Measurements from ENCODE around the gene PTPMT1. TPM values are rescaled to one million over a fixed set of nuclear protein-coding genes. Genes with fewer than 3 reads are reported as not detected.

Gene PTPMT1
- polyA plus RNA-seq, 3 donors = 51.6 to 61.4 (median 55.3) TPM

DNA sequence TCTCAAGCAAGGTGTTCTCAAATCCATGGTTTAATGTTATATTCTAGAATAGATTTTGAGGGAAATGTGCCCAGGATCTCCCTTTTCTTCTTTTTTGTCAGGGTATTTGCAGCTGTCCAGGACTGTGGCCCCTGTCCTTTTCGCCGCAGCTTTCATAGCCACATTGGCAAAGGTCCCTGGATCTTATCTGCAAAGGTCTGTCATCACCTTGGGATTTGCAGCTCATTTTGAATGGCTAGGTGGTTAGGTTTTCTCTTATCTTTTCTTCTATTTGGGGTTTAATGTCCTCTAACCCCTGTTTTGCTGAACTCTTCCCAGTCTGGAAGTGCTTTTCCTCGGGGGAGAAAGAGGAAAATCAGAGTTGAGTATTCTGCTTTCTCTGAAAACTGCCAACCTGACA, 40.5 kb downstream of the PTPMT1 start:
- DNase-seq (ENCODE audit: low read depth in 3 of 3, low spot score in 2 of 3) = no peak

GRCh38 chr11:47606731-47607130, 41.3 kb downstream of the PTPMT1 start:
- DNase-seq (ENCODE audit: low read depth in 3 of 3, low spot score in 2 of 3) = no peak

DNA sequence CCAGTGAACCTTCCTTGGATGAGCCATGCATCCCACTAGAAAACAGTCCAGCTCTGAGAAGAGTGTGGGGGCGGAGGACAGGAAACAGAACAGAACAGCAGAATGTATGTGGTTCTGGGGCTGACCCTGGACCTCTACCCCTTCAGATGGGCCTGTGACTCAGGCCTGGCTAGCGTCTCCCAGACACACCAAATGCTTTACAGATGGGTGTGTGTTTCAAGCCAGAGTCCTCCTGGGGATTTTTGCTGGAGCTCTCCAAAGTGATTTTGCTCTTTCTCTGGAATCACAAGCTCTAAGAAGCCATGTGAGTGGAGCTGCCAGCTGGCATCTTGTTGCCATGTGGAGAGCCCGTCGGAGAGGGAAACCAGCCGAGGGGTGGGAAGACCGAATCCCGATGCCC, 42.0 kb downstream of the PTPMT1 start:
- DNase-seq (ENCODE audit: low read depth in 3 of 3, low spot score in 2 of 3) = no peak

DNA sequence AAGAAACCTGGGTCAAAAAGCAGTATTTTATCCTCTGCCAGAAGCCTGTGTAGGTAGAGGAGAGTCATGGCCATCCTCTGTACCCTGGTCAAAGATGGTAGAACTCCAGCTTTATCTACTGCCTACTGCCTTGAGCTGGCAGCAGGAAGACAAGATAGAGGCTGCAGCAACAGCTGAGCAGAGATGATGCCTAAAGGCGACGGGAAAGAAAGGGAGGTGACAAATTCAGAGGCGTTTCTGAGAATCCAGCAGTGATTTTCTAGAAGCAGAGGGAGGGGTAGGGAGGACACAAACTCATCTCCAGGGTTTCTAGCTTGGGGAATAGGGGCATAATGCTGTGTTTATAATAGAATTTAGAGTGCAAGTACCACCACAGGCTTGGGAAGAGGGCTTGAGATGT, 44.3 kb downstream of the PTPMT1 start:
- DNase-seq (ENCODE audit: low read depth in 3 of 3, low spot score in 2 of 3) = no peak

GRCh38 chr11:47611348-47611794, 46.0 kb downstream of the PTPMT1 start:
- no peak for DNase-seq (ENCODE audit: low read depth in 3 of 3, low spot score in 2 of 3)

DNA sequence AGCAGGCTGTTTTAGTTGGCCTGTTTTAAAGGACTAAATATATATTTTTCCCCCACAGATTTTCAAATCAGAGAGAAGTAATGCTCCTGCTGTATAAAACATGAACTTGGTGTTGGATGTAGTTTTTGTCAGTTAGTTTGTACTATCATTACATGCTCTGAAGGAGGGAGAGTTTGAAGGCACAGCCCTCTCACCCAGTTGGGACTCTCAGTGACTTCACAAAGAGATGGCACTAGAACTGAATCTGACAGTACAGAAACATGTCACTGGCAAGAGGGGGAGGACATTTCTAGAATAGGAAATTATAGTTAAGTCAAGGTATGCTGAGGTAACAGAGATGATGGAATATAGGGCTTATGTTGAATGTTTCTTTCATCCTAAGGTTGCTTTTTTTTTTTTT, 49.9 kb downstream of the PTPMT1 start:
- no peak for DNase-seq (ENCODE audit: low read depth in 3 of 3, low spot score in 2 of 3)

DNA sequence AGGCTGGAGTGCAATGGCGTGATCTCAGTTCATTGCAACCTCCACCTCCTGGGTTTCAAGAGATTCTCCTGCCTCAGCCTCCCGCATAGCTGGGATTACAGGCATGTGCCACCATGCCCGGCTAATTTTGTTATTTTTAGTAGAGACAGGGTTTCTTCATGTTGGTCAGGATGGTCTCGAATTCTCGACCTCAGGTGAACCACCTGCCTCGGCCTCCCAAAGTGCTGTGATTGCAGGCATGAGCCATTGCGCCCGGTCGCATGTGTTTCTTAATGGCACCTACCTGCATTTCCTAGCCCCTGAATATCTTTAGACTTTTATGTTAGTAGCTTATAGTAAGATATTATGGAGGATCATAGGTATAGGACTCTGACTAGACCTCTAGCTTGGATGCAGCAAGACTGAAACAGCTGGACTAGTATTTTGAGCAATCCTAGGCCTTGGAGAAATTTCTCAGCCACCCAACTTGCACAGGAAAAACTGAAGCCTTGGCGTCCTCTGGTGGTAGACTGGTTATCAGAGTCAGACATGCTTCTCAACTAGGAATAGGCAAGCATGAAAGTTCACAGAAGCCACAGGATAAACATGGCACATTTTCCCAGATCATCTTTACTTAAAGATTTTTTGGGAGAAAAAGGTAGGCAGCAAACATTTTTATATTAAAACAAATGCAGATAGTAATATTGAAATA, 51.5 kb downstream of the PTPMT1 start:
- DNase-seq (ENCODE audit: low read depth in 3 of 3, low spot score in 2 of 3) = no peak

DNA sequence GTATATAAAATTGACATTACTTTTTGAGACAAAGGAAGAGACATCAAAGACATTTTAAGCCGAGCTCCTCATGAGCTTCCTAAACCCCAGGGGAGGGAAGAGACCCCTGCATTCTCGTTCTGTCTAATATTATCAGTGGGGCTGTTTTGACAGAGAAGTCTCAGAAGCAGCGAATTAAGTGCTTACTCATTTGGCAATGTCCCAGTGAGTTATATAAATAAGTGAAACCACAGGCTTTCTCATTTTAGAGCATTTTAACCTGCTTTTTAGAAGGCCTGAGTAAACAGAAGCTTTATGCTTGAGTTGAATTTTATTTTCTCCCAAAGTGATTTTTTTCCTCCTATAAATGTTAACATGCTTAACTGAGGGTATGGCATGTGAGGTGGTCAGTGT, 52.0 kb downstream of the PTPMT1 start:
- DNase-seq (ENCODE audit: low read depth in 3 of 3, low spot score in 2 of 3) = no peak

DNA sequence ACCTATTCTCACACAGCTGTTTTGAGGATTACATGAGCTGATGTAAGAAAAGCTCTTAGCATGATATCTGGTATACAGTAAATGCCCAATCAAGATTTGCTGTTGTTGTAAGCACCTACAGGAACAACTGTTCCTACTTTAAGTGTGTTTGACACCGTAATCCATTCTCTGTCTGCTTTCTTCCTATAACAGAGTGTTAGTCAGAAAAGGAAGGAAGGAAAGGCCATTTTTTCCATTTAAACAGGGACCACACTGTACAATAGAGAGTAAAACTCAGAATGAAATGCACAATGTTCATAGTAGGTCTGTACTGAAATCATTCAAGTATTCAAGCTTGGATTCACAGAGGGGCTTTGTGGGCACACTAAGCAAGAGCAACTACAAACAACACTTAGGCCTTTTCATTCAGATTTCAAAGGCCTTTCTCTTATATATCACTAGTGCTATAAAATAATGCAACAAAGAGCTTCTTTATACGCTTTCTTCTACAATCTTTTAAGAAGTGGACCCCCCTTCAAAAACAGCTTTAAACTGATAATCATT, 55.5 kb downstream of the PTPMT1 start:
- DNase-seq (ENCODE audit: low read depth in 3 of 3, low spot score in 2 of 3) = no peak

Other genes starting within 250 kb of the PTPMT1 start
- gene MYBPC3, start 212.9 kb upstream of the PTPMT1 start, polyA plus RNA-seq (ENCODE audit: insufficient read length in 3 of 3) = under 1 TPM; 0.08 to 0.64 (median 0.18) TPM
- 1 to 10 TPM; 2.5 to 3.7 (median 2.9) TPM for gene SPI1, start 187.1 kb upstream of the PTPMT1 start, polyA plus RNA-seq (ENCODE audit: insufficient read length in 3 of 3)
- gene SLC39A13, start 157.0 kb upstream of the PTPMT1 start, polyA plus RNA-seq (ENCODE audit: insufficient read length in 3 of 3) = 10 to 100 TPM; 37.3 to 45.0 (median 39.8) TPM
- gene PSMC3, start 139.2 kb upstream of the PTPMT1 start, polyA plus RNA-seq (ENCODE audit: insufficient read length in 3 of 3) = 100 to 1,000 TPM; 175 to 194 (median 176) TPM
- under 1 TPM in 2 of 3 donors, not detected in 1; 0.13 to 0.14 TPM for gene RAPSN, start 116.5 kb upstream of the PTPMT1 start, polyA plus RNA-seq (ENCODE audit: insufficient read length in 3 of 3)
- gene CELF1, start 12.5 kb upstream of the PTPMT1 start, polyA plus RNA-seq (ENCODE audit: insufficient read length in 3 of 3) = 10 to 100 TPM; 92.7 to 99.4 (median 98.1) TPM
- 10 to 100 TPM; 28.4 to 30.0 (median 29.8) TPM for gene KBTBD4, start 13.4 kb downstream of the PTPMT1 start, polyA plus RNA-seq (ENCODE audit: insufficient read length in 3 of 3)
- 100 to 1,000 TPM; 162 to 168 (median 166) TPM for gene NDUFS3, start 13.5 kb downstream of the PTPMT1 start, polyA plus RNA-seq (ENCODE audit: insufficient read length in 3 of 3)
- under 1 TPM in 2 of 3 donors, not detected in 1; 0.19 to 0.40 TPM for gene FAM180B, start 21.1 kb downstream of the PTPMT1 start, polyA plus RNA-seq (ENCODE audit: insufficient read length in 3 of 3)
- gene C1QTNF4, start 28.8 kb downstream of the PTPMT1 start, polyA plus RNA-seq (ENCODE audit: insufficient read length in 3 of 3) = 1 to 10 TPM; 4.5 to 6.3 (median 5.3) TPM
- gene MTCH2, start 77.0 kb downstream of the PTPMT1 start, polyA plus RNA-seq (ENCODE audit: insufficient read length in 3 of 3) = 100 to 1,000 TPM; 121 to 136 (median 132) TPM
- 10 to 100 TPM in 1 of 3 donors, 1 to 10 TPM in 2; 7.1 to 10.6 (median 8.9) TPM for gene AGBL2, start 149.8 kb downstream of the PTPMT1 start, polyA plus RNA-seq (ENCODE audit: insufficient read length in 3 of 3)
- 100 to 1,000 TPM in 1 of 3 donors, 10 to 100 TPM in 2; 89.9 to 114 (median 95.4) TPM for gene FNBP4, start 201.7 kb downstream of the PTPMT1 start, polyA plus RNA-seq (ENCODE audit: insufficient read length in 3 of 3)

Data from right renal cortex interstitium (tissue), 3 donors.